NB4 (cell line): ENCODE data around the gene BSCL2.

Experiments
- DNase-seq: peaks from one replicate; pipeline ENCODE4 v3.0.0; 2010; ENCODE audit warnings: low read depth
- H3K4me3 ChIP-seq: one replicate; pipeline ENCODE4 v1.5.1; 2011; ENCODE audit warnings: mild to moderate bottlenecking, low read depth, low read length, moderate library complexity
- MYC ChIP-seq: IDR thresholded peaks from 2 replicates; pipeline ENCODE4 v1.6.1; 2011; ENCODE audit warnings: low read depth, low read length
- POLR2A ChIP-seq: IDR thresholded peaks from 2 replicates; pipeline ENCODE4 v1.6.1; 2011; ENCODE audit warnings: mild to moderate bottlenecking; ENCODE audit not compliant: insufficient read length; ENCODE audit errors: extremely low read depth
- TF ChIP-seq, protein P1 (sequence below): IDR thresholded peaks from one replicate; pipeline ENCODE4 v1.5.1; 2012; ENCODE audit warnings: low read depth, low read length
- TF ChIP-seq, protein P2 (sequence below): IDR thresholded peaks from 2 replicates; pipeline ENCODE4 v1.6.1; 2011; ENCODE audit warnings: low read depth, low read length

The BSCL2 gene

DNA sequence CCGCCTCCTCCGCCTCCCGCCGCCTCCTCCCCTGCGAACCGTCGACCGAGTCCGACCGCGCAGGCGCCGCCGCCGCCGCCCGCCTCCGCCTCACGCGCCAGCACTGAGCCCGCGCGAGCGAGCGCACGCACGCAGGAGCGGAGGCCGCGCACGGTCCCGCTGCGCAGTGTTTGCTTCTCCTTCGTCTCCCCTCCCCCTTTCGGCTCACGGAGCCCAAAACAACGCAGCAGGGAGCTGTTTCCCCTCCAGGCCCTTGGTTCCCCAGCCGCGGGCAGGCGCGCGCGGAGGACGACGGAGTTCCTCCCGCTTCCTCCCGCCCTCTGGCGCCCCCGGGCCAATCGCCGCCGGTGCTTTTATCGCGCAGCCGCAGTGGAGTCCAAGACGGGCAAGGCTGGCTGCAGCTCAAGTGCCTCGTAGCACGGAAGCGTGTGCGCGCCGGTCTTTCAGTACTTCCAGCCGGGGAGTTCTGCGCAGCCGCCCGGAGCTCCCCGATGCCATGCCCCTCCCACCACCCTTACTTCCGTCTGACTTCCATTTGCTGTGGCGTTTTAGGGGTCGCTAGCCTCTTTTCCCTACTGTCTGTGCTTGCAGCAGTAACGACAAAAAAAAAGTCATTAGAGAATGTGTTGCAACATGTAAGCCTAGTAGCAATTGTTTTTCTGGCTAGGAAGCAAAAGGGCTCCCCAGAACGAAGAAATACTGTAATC is 20.1 kb upstream of the BSCL2 start, which contains the start of gene HNRNPUL2:
Gene HNRNPUL2, minus strand, starts transcription at position 293 of the 707 bp plus-strand sequence. CDS start 301 bp downstream, outside the sequence.
- H3K4me3 ChIP-seq = peak within 1 kb of the TSS; percentile 98
- TF ChIP-seq, protein P1, sequence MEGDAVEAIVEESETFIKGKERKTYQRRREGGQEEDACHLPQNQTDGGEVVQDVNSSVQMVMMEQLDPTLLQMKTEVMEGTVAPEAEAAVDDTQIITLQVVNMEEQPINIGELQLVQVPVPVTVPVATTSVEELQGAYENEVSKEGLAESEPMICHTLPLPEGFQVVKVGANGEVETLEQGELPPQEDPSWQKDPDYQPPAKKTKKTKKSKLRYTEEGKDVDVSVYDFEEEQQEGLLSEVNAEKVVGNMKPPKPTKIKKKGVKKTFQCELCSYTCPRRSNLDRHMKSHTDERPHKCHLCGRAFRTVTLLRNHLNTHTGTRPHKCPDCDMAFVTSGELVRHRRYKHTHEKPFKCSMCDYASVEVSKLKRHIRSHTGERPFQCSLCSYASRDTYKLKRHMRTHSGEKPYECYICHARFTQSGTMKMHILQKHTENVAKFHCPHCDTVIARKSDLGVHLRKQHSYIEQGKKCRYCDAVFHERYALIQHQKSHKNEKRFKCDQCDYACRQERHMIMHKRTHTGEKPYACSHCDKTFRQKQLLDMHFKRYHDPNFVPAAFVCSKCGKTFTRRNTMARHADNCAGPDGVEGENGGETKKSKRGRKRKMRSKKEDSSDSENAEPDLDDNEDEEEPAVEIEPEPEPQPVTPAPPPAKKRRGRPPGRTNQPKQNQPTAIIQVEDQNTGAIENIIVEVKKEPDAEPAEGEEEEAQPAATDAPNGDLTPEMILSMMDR = no peak
- TF ChIP-seq MYC (peak; percentile 88), POLR2A (peak; percentile 97)
- TF ChIP-seq, protein P2, sequence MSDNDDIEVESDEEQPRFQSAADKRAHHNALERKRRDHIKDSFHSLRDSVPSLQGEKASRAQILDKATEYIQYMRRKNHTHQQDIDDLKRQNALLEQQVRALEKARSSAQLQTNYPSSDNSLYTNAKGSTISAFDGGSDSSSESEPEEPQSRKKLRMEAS = peak; percentile 82
- DNase-seq = peak; percentile 100

DNA sequence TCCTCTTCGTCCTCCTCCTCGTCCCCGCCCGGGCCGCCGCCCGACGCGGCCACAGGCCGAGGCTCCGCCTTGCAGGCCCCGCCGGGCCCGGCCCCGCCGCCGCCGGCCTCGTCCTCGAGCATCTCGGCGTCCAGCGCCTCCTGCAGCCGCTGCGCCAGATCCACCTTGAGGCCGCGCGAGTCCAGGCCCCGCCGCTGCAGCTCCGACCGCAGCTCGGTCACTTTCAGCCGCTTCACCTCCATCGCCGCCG is 19.6 kb upstream of the BSCL2 start:
- DNase-seq = no peak
- H3K4me3 ChIP-seq = peak overlapping the region; percentile 66
- TF ChIP-seq POLR2A = no peak
- TF ChIP-seq, protein P2 = no peak
- TF ChIP-seq, protein P1 = no peak
- TF ChIP-seq MYC = no peak

DNA sequence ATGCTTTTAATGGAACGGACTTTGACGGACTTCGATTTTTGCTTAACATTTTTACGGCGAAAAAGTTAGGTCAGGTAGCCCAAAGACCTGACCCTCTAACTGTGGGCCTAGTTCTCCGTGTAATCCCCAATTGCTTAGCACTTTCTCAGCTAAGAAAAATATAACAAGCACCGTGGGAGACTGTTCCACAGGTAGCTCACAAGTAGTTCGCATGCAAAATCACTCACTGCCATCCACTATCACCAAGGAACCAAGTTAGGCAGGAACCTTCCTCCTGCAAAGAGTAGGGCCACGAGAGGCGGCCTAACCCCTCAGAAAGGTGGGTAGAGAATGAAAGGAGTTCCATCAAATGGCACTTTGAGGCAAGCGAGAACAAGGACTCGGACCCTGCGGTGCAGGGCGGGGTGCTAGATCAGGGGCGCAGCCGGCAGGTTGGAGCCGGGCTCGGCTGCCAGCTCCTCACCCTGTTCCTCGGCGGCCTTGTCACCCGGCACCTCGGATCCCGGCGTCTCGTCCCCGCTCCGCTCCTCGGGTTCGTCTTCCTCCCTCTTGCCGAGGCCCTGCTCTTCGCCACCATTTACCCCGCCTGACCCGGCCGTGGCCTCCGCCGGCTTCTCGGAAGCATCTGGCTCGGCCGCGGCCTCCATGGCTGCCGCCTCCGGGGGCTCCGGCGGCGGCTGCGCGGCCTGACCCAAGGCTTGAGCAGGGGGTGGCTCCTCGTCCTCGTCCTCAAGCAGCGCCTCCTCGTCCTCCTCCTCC is 19.1 kb upstream of the BSCL2 start:
- DNase-seq = no peak
- H3K4me3 ChIP-seq = peak overlapping the region; percentile 66
- TF ChIP-seq, protein P1 = no peak
- TF ChIP-seq, protein P2 = no peak
- TF ChIP-seq MYC (no peak), POLR2A (no peak)

DNA sequence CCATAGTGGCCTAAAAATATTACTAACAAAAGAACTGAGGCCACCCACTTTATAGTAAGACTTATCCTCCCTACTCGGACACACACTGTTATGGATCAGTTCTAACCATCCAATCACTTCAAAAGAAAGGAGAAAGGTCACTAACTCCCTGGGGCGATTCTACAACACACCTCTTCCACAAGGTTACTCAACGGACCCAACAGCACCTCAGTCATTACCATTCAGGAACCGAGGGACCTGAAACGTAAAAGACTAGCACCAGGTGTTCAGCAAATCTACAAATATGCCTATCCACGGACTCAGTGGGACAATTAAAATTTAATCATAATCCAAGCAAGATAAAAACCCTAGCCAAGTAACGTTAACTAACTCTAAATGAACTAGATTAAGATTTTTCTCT is 18.4 kb upstream of the BSCL2 start:
- TF ChIP-seq, protein P2 = no peak
- TF ChIP-seq, protein P1 = no peak
- no peak for TF ChIP-seq POLR2A
- H3K4me3 ChIP-seq = peak overlapping the region; percentile 66
- DNase-seq = peak; percentile 27

DNA sequence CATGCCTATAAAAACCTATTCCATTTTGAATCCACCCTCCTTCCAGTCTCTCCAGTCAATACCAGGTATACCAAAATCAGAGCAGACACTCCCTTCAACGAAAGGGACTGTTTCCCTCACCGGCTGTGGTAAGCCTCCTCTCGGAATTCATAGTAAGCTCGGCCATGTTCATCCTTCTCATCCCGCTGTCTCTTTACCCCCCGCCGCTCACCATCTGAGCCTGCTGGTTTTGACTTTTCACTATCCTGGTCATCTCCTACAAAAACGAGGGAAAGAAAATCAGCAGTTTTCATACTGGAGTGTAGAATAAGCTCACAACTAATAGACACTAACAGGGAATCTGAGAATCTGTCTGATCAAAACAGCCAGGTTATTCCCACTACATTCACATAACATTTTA is 16.9 kb upstream of the BSCL2 start:
- peak overlapping the region; percentile 66 for H3K4me3 ChIP-seq
- DNase-seq = no peak
- TF ChIP-seq POLR2A = no peak
- TF ChIP-seq, protein P2 = no peak
- TF ChIP-seq, protein P1 = no peak
- no peak for TF ChIP-seq MYC
